Left ventricle myocardium superior (tissue), 1 donor: Measurements from ENCODE around the gene USP6. TPM values are rescaled to one million over a fixed set of nuclear protein-coding genes. Genes with fewer than 3 reads are reported as not detected.
"Not testable (repeated sequence)": the region's sequence is repeated elsewhere in the genome, so short reads cannot be mapped to it uniquely, and the experiment has no call there.

ENCODE experiments used
- ATAC-seq: fragments of 200-7000 bp; cut with Tn5 transposase; one replicate; pipeline ENCODE4 v1.9.1; 2020; ENCODE audit warnings: mild to moderate bottlenecking, moderate library complexity
- DNase-seq: peaks from one replicate; pipeline ENCODE4 v3.0.0-alpha.2; 2020
- intact Hi-C: fragments of 100-400 bp; cut with micrococcal nuclease; formaldehyde crosslinking; loops from one replicate; pipeline ENCODE4 v1.11.0; 2022
- total RNA-seq: library from RNA; stranded (reverse); fragmentation: NEBNext Ultra II Directional; extraction: Animal tissue kit (Norgen Biotek cat#: 25700); gene quantifications from one replicate; pipeline ENCODE4 v1.2.1, GENCODE V29; 2021
- donor health status: DM: no; HTN: yes; CAD: no; lungs with severe emphysema.

USP6 gene
- total RNA-seq, 1 donor from 2014 or later: 0.15 TPM

GRCh38 chr17:5219536-5219935 lies 103.7 kb downstream of the USP6 start:
- intact Hi-C loops: no loop called here
- DNase-seq (no peak), ATAC-seq (no peak)

- ATAC-seq: peak; percentile 71
- no peak for DNase-seq
- intact Hi-C loops: no loop called here
These were observed 104.2 kb downstream of the USP6 start for GRCh38 chr17:5220074-5220473.

- DNase-seq, intact Hi-C loops, ATAC-seq: not testable (repeated sequence)
These were observed 106.1 kb downstream of the USP6 start for GRCh38 chr17:5221912-5222311.

Other genes starting within 250 kb of the USP6 start
- 0.64 TPM for gene C17orf107, start 216.5 kb upstream of the USP6 start, total RNA-seq
- 0.50 TPM for gene CHRNE, start 212.9 kb upstream of the USP6 start, total RNA-seq
- not detected for gene GP1BA, start 183.8 kb upstream of the USP6 start, total RNA-seq
- 246 TPM for gene SLC25A11, start 176.0 kb upstream of the USP6 start, total RNA-seq
- gene RNF167, start 175.8 kb upstream of the USP6 start, total RNA-seq: 104 TPM
- gene PFN1, start 167.5 kb upstream of the USP6 start, total RNA-seq: 193 TPM
- gene ENO3, start 164.9 kb upstream of the USP6 start, total RNA-seq: 670 TPM
- 151 TPM for gene SPAG7, start 148.2 kb upstream of the USP6 start, total RNA-seq
- gene CAMTA2, start 128.4 kb upstream of the USP6 start, total RNA-seq: 35.9 TPM
- 3.2 TPM for gene INCA1, start 118.5 kb upstream of the USP6 start, total RNA-seq
- 747 TPM for gene KIF1C, start 118.1 kb upstream of the USP6 start, total RNA-seq
- gene SLC52A1, start 80.6 kb upstream of the USP6 start, total RNA-seq: not detected
- 11.1 TPM for gene ZFP3, start 37.6 kb upstream of the USP6 start, total RNA-seq
- 2.6 TPM for gene ZNF232, start 4.2 kb upstream of the USP6 start, total RNA-seq
- gene ZNF594, start 75.8 kb downstream of the USP6 start, total RNA-seq: 7.5 TPM
- 1.2 TPM for gene SCIMP, start 118.8 kb downstream of the USP6 start, total RNA-seq
- gene RABEP1, start 166.3 kb downstream of the USP6 start, total RNA-seq: 56.0 TPM